GM23338 (cell line): Measurements from ENCODE around the gene FAM78B. TPM values are rescaled to one million over a fixed set of nuclear protein-coding genes. Genes with fewer than 3 reads are reported as not detected.

ENCODE experiments used
- ATAC-seq: fragments of 200-7000 bp; cut with Tn5 transposase; 3 replicates; pipeline ENCODE4 v1.9.1; 2020
- DNase-seq: peaks from one replicate; pipeline ENCODE4 v3.0.0-alpha.2; 2015; ENCODE audit warnings: low spot score
- H2AFZ ChIP-seq: fragments of 200-600 bp; sonication (generic); 2 replicates; pipeline ENCODE4 v1.8.0; 2016; ENCODE audit warnings: antibody characterized with exemption, mild to moderate bottlenecking, moderate library complexity
- H3F3A ChIP-seq: fragments of 200-600 bp; sonication (generic); replicated peaks from 2 replicates; pipeline ENCODE4 v1.8.0; 2017; ENCODE audit warnings: antibody characterized with exemption, mixed run types, low read depth
- H3K27ac ChIP-seq: fragments of 200-600 bp; sonication (generic); 2 replicates; pipeline ENCODE4 v1.6.1; 2016; ENCODE audit warnings: low read depth
- H3K27me3 ChIP-seq: fragments of 200-600 bp; sonication (generic); 2 replicates; pipeline ENCODE4 v1.8.0; 2016; ENCODE audit warnings: mild to moderate bottlenecking, mixed run types, moderate library complexity; ENCODE audit not compliant: insufficient read depth
- H3K36me3 ChIP-seq: fragments of 200-600 bp; sonication (generic); 2 replicates; pipeline ENCODE4 v1.8.0; 2016; ENCODE audit warnings: mild to moderate bottlenecking; ENCODE audit not compliant: insufficient read depth
- H3K4me1 ChIP-seq: fragments of 200-600 bp; sonication (generic); 2 replicates; pipeline ENCODE4 v1.8.0; 2016; ENCODE audit warnings: mild to moderate bottlenecking, moderate library complexity; ENCODE audit not compliant: insufficient read depth
- H3K4me2 ChIP-seq: fragments of 200-600 bp; sonication (generic); 2 replicates; pipeline ENCODE4 v1.7.1; 2017; ENCODE audit warnings: mixed run types
- H3K4me3 ChIP-seq: fragments of 200-600 bp; sonication (generic); 2 replicates; pipeline ENCODE4 v1.6.1; 2016; ENCODE audit warnings: mixed run types
- H3K79me2 ChIP-seq: fragments of 200-600 bp; sonication (generic); replicated peaks from 2 replicates; pipeline ENCODE4 v1.8.0; 2017; ENCODE audit warnings: mild to moderate bottlenecking; ENCODE audit not compliant: insufficient read depth
- H3K9me2 ChIP-seq: fragments of 200-600 bp; sonication (generic); 2 replicates; pipeline ENCODE4 v1.8.0; 2017; ENCODE audit not compliant: insufficient read depth
- H4K20me1 ChIP-seq: fragments of 200-600 bp; sonication (generic); replicated peaks from 2 replicates; pipeline ENCODE4 v1.8.0; 2017; ENCODE audit warnings: mild to moderate bottlenecking; ENCODE audit not compliant: insufficient read depth
- H3K27ac Mint-ChIP-seq: 2 replicates; pipeline ENCODE4 v1.8.0; 2020; ENCODE audit warnings: inconsistent platforms, mild to moderate bottlenecking, moderate library complexity, mixed read lengths
- H3K27me3 Mint-ChIP-seq: 3 replicates; pipeline ENCODE4 v1.8.0; 2022; ENCODE audit warnings: low read depth, mild to moderate bottlenecking, moderate library complexity, mixed read lengths, inconsistent platforms; ENCODE audit not compliant: insufficient read depth, poor library complexity
- H3K36me3 Mint-ChIP-seq: 3 replicates; pipeline ENCODE4 v1.8.0; 2021; ENCODE audit warnings: low read depth, mild to moderate bottlenecking, inconsistent platforms, moderate library complexity, mixed read lengths
- H3K4me1 Mint-ChIP-seq: 3 replicates; pipeline ENCODE4 v1.8.0; 2020; ENCODE audit warnings: mild to moderate bottlenecking, inconsistent platforms, mixed read lengths
- H3K4me3 Mint-ChIP-seq: 3 replicates; pipeline ENCODE4 v1.8.0; 2021; ENCODE audit warnings: moderate library complexity, mild to moderate bottlenecking, inconsistent platforms, mixed read lengths
- H3K9me3 Mint-ChIP-seq: 3 replicates; pipeline ENCODE4 v1.8.0; 2020; ENCODE audit warnings: moderate library complexity, mild to moderate bottlenecking, inconsistent platforms, mixed read lengths
- CREB1 ChIP-seq: fragments of 250-450 bp; sonication (Bioruptor Pico); IDR thresholded peaks from 2 replicates; pipeline ENCODE4 v1.5.0; 2020; ENCODE audit warnings: low read depth, mild to moderate bottlenecking, moderate library complexity
- CTCF ChIP-seq, 2 experiments: fragments of 200-600 bp in 1 of 2; sonication (generic) in 1 of 2; conservative IDR thresholded peaks; 2 replicates each; pipeline versions ENCODE4 v1.5.1 to v1.6.1; 2016 to 2017; ENCODE audit warnings: antibody characterized with exemption in 2 of 2, low read depth in 2 of 2, mild to moderate bottlenecking in 2 of 2, moderate library complexity in 1 of 2
- JUNB ChIP-seq: IDR thresholded peaks from one replicate; pipeline ENCODE4 v1.6.1; 2016; ENCODE audit warnings: antibody characterized with exemption; ENCODE audit not compliant: unreplicated experiment
- NANOG ChIP-seq: IDR thresholded peaks from 2 replicates; pipeline ENCODE4 v1.6.1; 2016; ENCODE audit warnings: antibody characterized with exemption, borderline replicate concordance
- POLR2AphosphoS5 ChIP-seq: IDR thresholded peaks from 2 replicates; pipeline ENCODE4 v1.6.1; 2016; ENCODE audit warnings: antibody characterized with exemption, low read depth
- REST ChIP-seq: IDR thresholded peaks from one replicate; pipeline ENCODE4 v1.6.1; 2018; ENCODE audit warnings: antibody characterized with exemption; ENCODE audit not compliant: unreplicated experiment
- STAT1 ChIP-seq: IDR thresholded peaks from one replicate; pipeline ENCODE4 v1.6.1; 2016; ENCODE audit warnings: antibody characterized with exemption; ENCODE audit not compliant: unreplicated experiment
- ZNF114 ChIP-seq: fragments of 250-450 bp; sonication (Bioruptor Pico); IDR thresholded peaks from 2 replicates; pipeline ENCODE4 v1.5.0; 2020; ENCODE audit warnings: mild to moderate bottlenecking, moderate library complexity
- ZNF462 ChIP-seq: fragments of 250-450 bp; sonication (Bioruptor Pico); IDR thresholded peaks from 2 replicates; pipeline ENCODE4 v1.5.0; 2020; ENCODE audit warnings: mild to moderate bottlenecking, moderate library complexity
- polyA plus RNA-seq: library from polyadenylated mRNA; unstranded; fragments of >200 nt; fragmentation: Nextera tagmentation; extraction: Ambion mirVana; gene quantifications from 2 replicates; pipeline ENCODE4 v1.2.1, GENCODE V29; 2016
- total RNA-seq: library from RNA; depleted of rRNA; stranded (reverse); fragments of >200 nt; shearing (Covaris generic); gene quantifications from 2 replicates; pipeline ENCODE4 v1.2.3, GENCODE V29; 2014
- TF ChIP-seq, protein P1 (sequence below): IDR thresholded peaks from 2 replicates; pipeline ENCODE4 v1.6.1; 2016; ENCODE audit warnings: antibody characterized with exemption

The FAM78B gene
- total and polyA plus RNA-seq, 2 experiments from 2014 or later = 1.6 to 4.6 TPM

DNA sequence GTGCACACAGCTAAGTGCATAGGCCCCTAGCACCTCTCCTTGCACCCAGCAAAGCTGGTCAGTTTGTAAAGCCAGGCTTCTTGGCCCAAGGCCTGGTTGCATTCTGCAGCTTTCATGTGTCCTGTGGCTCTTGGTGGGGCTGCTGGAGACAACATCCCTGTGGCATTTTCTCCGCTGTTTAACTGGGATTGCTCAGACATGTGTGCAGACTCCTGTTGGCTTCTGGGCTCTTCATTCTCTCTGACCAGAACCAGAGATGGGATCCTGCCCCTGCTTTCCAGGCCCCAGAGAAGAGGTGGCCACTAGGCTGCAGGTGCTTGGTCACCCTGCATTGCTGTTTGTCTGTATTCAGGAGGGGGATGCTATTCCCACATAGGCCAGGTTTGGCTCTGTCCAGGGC is 50.8 kb downstream of the FAM78B start:
- H3K9me3 Mint-ChIP-seq = no peaks in the 10 kb centered on the region
- H3K36me3 ChIP-seq = no peaks in the 10 kb centered on the region
- no peaks in the 10 kb centered on the region for H3K79me2 ChIP-seq
- no peaks in the 10 kb centered on the region for H3K36me3 Mint-ChIP-seq
- TF ChIP-seq JUNB = no peak
- H3K4me1 Mint-ChIP-seq = peaks cover 11% of the 10 kb centered on the region
- no peak overlapping the region for H2AFZ ChIP-seq
- H3K4me1 ChIP-seq = peaks cover 4% of the 10 kb centered on the region
- no peak overlapping the region for H3K27ac ChIP-seq
- H3K4me2 ChIP-seq = no peak overlapping the region
- ATAC-seq = no peak
- no peak overlapping the region for H3K4me3 Mint-ChIP-seq
- no peaks in the 10 kb centered on the region for H3K27me3 Mint-ChIP-seq
- no peaks in the 10 kb centered on the region for H4K20me1 ChIP-seq
- H3K27ac Mint-ChIP-seq = no peak overlapping the region
- no peaks in the 10 kb centered on the region for H3K27me3 ChIP-seq
- no peak overlapping the region for H3K4me3 ChIP-seq
- no peaks in the 10 kb centered on the region for H3F3A ChIP-seq
- H3K9me2 ChIP-seq = no peaks in the 10 kb centered on the region
- DNase-seq = no peak

- Histone ChIP-seq H3K4me2 (no peak overlapping the region), H3K27ac (no peak overlapping the region), H3K4me3 (no peak overlapping the region), H3K36me3 (no peaks in the 10 kb centered on the region), H3K27me3 (no peaks in the 10 kb centered on the region), H3F3A (no peaks in the 10 kb centered on the region), H3K79me2 (no peaks in the 10 kb centered on the region), H3K4me1 (peaks cover under 1% of the 10 kb centered on the region; the same call in 1 of the 2 replicates), H2AFZ (no peak overlapping the region), H4K20me1 (no peaks in the 10 kb centered on the region), H3K9me2 (no peaks in the 10 kb centered on the region)
- H3K27ac Mint-ChIP-seq = no peak overlapping the region
- peaks cover 8% of the 10 kb centered on the region for H3K4me1 Mint-ChIP-seq
- no peaks in the 10 kb centered on the region for H3K9me3 Mint-ChIP-seq
- H3K36me3 Mint-ChIP-seq = no peaks in the 10 kb centered on the region
- DNase-seq = no peak
- no peak overlapping the region for H3K4me3 Mint-ChIP-seq
- H3K27me3 Mint-ChIP-seq = no peaks in the 10 kb centered on the region
- no peak for ATAC-seq
- no peak for TF ChIP-seq ZNF462 (CRISPR knock-in tag)
- no peak for TF ChIP-seq REST
- TF ChIP-seq ZNF114 = no peak
- no peak for TF ChIP-seq CTCF (conservative IDR thresholded peaks at IDR 0.05; ENCODE audit: low read depth in 2 of 2)
- TF ChIP-seq JUNB = no peak
- no peak for TF ChIP-seq NANOG
- TF ChIP-seq, protein P1, sequence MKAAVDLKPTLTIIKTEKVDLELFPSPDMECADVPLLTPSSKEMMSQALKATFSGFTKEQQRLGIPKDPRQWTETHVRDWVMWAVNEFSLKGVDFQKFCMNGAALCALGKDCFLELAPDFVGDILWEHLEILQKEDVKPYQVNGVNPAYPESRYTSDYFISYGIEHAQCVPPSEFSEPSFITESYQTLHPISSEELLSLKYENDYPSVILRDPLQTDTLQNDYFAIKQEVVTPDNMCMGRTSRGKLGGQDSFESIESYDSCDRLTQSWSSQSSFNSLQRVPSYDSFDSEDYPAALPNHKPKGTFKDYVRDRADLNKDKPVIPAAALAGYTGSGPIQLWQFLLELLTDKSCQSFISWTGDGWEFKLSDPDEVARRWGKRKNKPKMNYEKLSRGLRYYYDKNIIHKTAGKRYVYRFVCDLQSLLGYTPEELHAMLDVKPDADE = no peak
- TF ChIP-seq STAT1 = no peak
- TF ChIP-seq CREB1 = no peak
- no peak for TF ChIP-seq POLR2AphosphoS5
These were observed 52.4 kb downstream of the FAM78B start for GRCh38 chr1:166114419-166114818.
